HG02884 (cell line): ENCODE data around the gene NFX1.

Source experiments
- ATAC-seq: cut with Tn5 transposase; IDR thresholded peaks from one replicate; pipeline ENCODE4 v1.9.1; 2021; ENCODE audit warnings: mild to moderate bottlenecking, moderate library complexity; ENCODE audit not compliant: unreplicated experiment

NFX1 gene

GRCh38 chr9:33265211-33265865, 25.0 kb upstream of the NFX1 start:
- no peak for ATAC-seq

- no peak for ATAC-seq
Measured at GRCh38 chr9:33267151-33267767, 23.1 kb upstream of the NFX1 start.

GRCh38 chr9:33270146-33270545, 20.2 kb upstream of the NFX1 start:
- ATAC-seq, result no peak

GRCh38 chr9:33272061-33272460, 18.3 kb upstream of the NFX1 start:
- ATAC-seq, result no peak

- ATAC-seq, result no peak
Measured at GRCh38 chr9:33273266-33273971, 16.9 kb upstream of the NFX1 start.

GRCh38 chr9:33273972-33274328, 16.4 kb upstream of the NFX1 start:
- ATAC-seq, result no peak

- ATAC-seq, result no peak
Measured at GRCh38 chr9:33277484-33277883, 12.8 kb upstream of the NFX1 start.

- ATAC-seq, result no peak
Measured at GRCh38 chr9:33285502-33285901, 4.8 kb upstream of the NFX1 start.

GRCh38 chr9:33287087-33287490, 3.2 kb upstream of the NFX1 start:
- no peak for ATAC-seq

GRCh38 chr9:33288235-33288634, 2.1 kb upstream of the NFX1 start:
- no peak for ATAC-seq

GRCh38 chr9:33288828-33289483, 1.4 kb upstream of the NFX1 start:
- ATAC-seq, result no peak

- ATAC-seq, result no peak
Measured at GRCh38 chr9:33289496-33289895, 820 bp upstream of the NFX1 start.

GRCh38 chr9:33289936-33290246, 425 bp upstream of the NFX1 start:
- ATAC-seq, result no peak

GRCh38 chr9:33291031-33291397, 698 bp downstream of the NFX1 start:
- no peak for ATAC-seq

GRCh38 chr9:33291901-33292300, 1.6 kb downstream of the NFX1 start:
- ATAC-seq, result no peak

- ATAC-seq, result no peak
Measured at GRCh38 chr9:33293782-33294181, 3.5 kb downstream of the NFX1 start.

GRCh38 chr9:33294670-33295432, 4.5 kb downstream of the NFX1 start:
- ATAC-seq, result no peak

- ATAC-seq, result no peak
Measured at GRCh38 chr9:33295571-33295970, 5.3 kb downstream of the NFX1 start.

- peak; percentile 92 for ATAC-seq
Measured at GRCh38 chr9:33297432-33297831, 7.1 kb downstream of the NFX1 start.

- ATAC-seq, result no peak
Measured at GRCh38 chr9:33300546-33300945, 10.2 kb downstream of the NFX1 start.

- ATAC-seq, result no peak
Measured at GRCh38 chr9:33304362-33304761, 14.0 kb downstream of the NFX1 start.
